IMR-90 (cell line): Measurements from ENCODE around the gene UBR4. TPM values are rescaled to one million over a fixed set of nuclear protein-coding genes. Genes with fewer than 3 reads are reported as not detected.
A peak's percentile ranks its signal among the peaks of the same experiment; 100 is the strongest.

Experiments used
- ATAC-seq: fragments of 200-7000 bp; cut with Tn5 transposase; 2 replicates; pipeline ENCODE4 v1.9.1; 2020; ENCODE audit warnings: low read depth, mild to moderate bottlenecking, moderate library complexity
- BruUV-seq: library from RNA; stranded (reverse); fragments of 400-500 nt; replicated peaks from 2 replicates; lab custom pipeline; 2021; lab: Mats Ljungman, UMichigan
- CTCF ChIA-PET: fragments of 300-600 bp; formaldehyde crosslinking; extraction: SDS; loops from one replicate; lab custom pipeline; 2021; ENCODE audit warnings: antibody characterized with exemption; lab: Yijun Ruan, JAX
- POLR2A ChIA-PET: fragments of 300-600 bp; sonication (Branson Sonifier 250); formaldehyde crosslinking; loops from one replicate; lab custom pipeline; 2022; ENCODE audit warnings: antibody characterized with exemption; ENCODE audit not compliant: unreplicated experiment; lab: Charles Lee
- DNase-seq: peaks from one replicate; pipeline ENCODE4 v3.0.0; 2013
- H2AFZ ChIP-seq: replicated peaks from 2 replicates; pipeline ENCODE3; 2013; ENCODE audit warnings: low read length, mild to moderate bottlenecking; ENCODE audit not compliant: poor library complexity
- H2AK5ac ChIP-seq: 2 replicates; pipeline ENCODE4 v1.6.1; 2013; ENCODE audit warnings: low read depth, low read length, inconsistent platforms
- H2AK9ac ChIP-seq: replicated peaks from 2 replicates; pipeline ENCODE3; 2013; ENCODE audit warnings: mild to moderate bottlenecking, low read depth, low read length, moderate library complexity; ENCODE audit not compliant: poor library complexity
- H2BK120ac ChIP-seq: 2 replicates; pipeline ENCODE4 v1.6.1; 2013; ENCODE audit warnings: low read depth, low read length, inconsistent platforms
- H2BK15ac ChIP-seq: 3 replicates; pipeline ENCODE4 v1.6.1; 2013; ENCODE audit warnings: low read depth, low read length, inconsistent platforms
- H2BK20ac ChIP-seq: 2 replicates; pipeline ENCODE4 v1.6.1; 2013; ENCODE audit warnings: low read depth, mild to moderate bottlenecking, inconsistent platforms, low read length, moderate library complexity
- H2BK5ac ChIP-seq: 2 replicates; pipeline ENCODE4 v1.6.1; 2013; ENCODE audit warnings: mild to moderate bottlenecking, low read depth, low read length, inconsistent platforms; ENCODE audit not compliant: poor library complexity, severe bottlenecking
- H3K14ac ChIP-seq: replicated peaks from 2 replicates; pipeline ENCODE4 v1.6.1; 2013; ENCODE audit warnings: low read depth, low read length, inconsistent platforms
- H3K18ac ChIP-seq: 2 replicates; pipeline ENCODE4 v1.6.1; 2013; ENCODE audit warnings: low read depth, low read length, control low read depth
- H3K23ac ChIP-seq: 2 replicates; pipeline ENCODE4 v1.6.1; 2013; ENCODE audit warnings: low read depth, low read length, inconsistent platforms
- H3K27ac ChIP-seq: 2 replicates; pipeline ENCODE4 v1.5.1; 2013; ENCODE audit warnings: mild to moderate bottlenecking, control low read depth, low read length; ENCODE audit not compliant: insufficient read depth
- H3K27me3 ChIP-seq: 2 replicates; pipeline ENCODE4 v1.6.1; 2013; ENCODE audit warnings: low read length; ENCODE audit not compliant: control insufficient read depth, insufficient read depth
- H3K36me3 ChIP-seq: 2 replicates; pipeline ENCODE4 v1.6.1; 2013; ENCODE audit warnings: low read length, mixed read lengths; ENCODE audit not compliant: control insufficient read depth, insufficient read depth
- H3K4ac ChIP-seq: 2 replicates; pipeline ENCODE4 v1.6.1; 2013; ENCODE audit warnings: low read depth, low read length, inconsistent platforms
- H3K4me1 ChIP-seq: 2 replicates; pipeline ENCODE4 v1.6.1; 2013; ENCODE audit warnings: low read length, mixed read lengths; ENCODE audit not compliant: control insufficient read depth, insufficient read depth
- H3K4me2 ChIP-seq: 2 replicates; pipeline ENCODE4 v1.6.1; 2013; ENCODE audit warnings: low read depth, mild to moderate bottlenecking, control low read depth, low read length, moderate library complexity
- H3K4me3 ChIP-seq: 2 replicates; pipeline ENCODE4 v1.5.1; 2013; ENCODE audit warnings: low read depth, mild to moderate bottlenecking, control low read depth, low read length, moderate library complexity; ENCODE audit not compliant: insufficient read depth
- H3K56ac ChIP-seq: 2 replicates; pipeline ENCODE4 v1.6.1; 2013; ENCODE audit warnings: low read length, inconsistent platforms; ENCODE audit not compliant: insufficient read depth; ENCODE audit errors: extremely low read depth
- H3K79me1 ChIP-seq, 2 experiments: 2 replicates each; pipeline ENCODE4 v1.6.1; 2013; ENCODE audit warnings: low read length in 2 of 2, inconsistent platforms in 1 of 2, low read depth in 1 of 2
- H3K9ac ChIP-seq: 2 replicates; pipeline ENCODE4 v1.6.1; 2013; ENCODE audit warnings: low read depth, low read length, control low read depth
- H3K9me1 ChIP-seq: 2 replicates; pipeline ENCODE4 v1.6.1; 2013; ENCODE audit warnings: low read length, inconsistent platforms; ENCODE audit not compliant: insufficient read depth
- H3K9me3 ChIP-seq: 2 replicates; pipeline ENCODE4 v1.6.1; 2013; ENCODE audit warnings: low read length; ENCODE audit not compliant: control insufficient read depth, insufficient read depth
- H4K20me1 ChIP-seq: 2 replicates; pipeline ENCODE4 v1.6.1; 2013; ENCODE audit warnings: low read length, inconsistent platforms; ENCODE audit not compliant: insufficient read depth
- H4K5ac ChIP-seq: 2 replicates; pipeline ENCODE4 v1.6.1; 2013; ENCODE audit warnings: mild to moderate bottlenecking, low read depth, low read length, control low read depth
- H4K8ac ChIP-seq, 2 experiments: 2 replicates each; pipeline ENCODE4 v1.6.1; 2013; ENCODE audit warnings: low read depth in 2 of 2, low read length in 2 of 2, control low read depth in 1 of 2, inconsistent platforms in 1 of 2
- H4K91ac ChIP-seq: 2 replicates; pipeline ENCODE4 v1.6.1; 2013; ENCODE audit warnings: low read depth, low read length, inconsistent platforms; ENCODE audit not compliant: insufficient read depth
- BHLHE40 ChIP-seq: fragments of 150-350 bp; IDR thresholded peaks from 2 replicates; pipeline ENCODE4 v1.6.1; 2016; ENCODE audit warnings: mild to moderate bottlenecking, low read depth, low read length
- CEBPB ChIP-seq: IDR thresholded peaks from 2 replicates; pipeline ENCODE4 v1.6.1; 2012; ENCODE audit warnings: low read depth, low read length, improper control_type of control experiment
- CTCF ChIP-seq: conservative IDR thresholded peaks from 2 replicates; pipeline ENCODE4 v1.5.1; 2012; ENCODE audit warnings: mild to moderate bottlenecking, low read depth, low read length, improper control_type of control experiment
- MAFK ChIP-seq: IDR thresholded peaks from 2 replicates; pipeline ENCODE4 v1.6.1; 2012; ENCODE audit warnings: low read depth, low read length, improper control_type of control experiment
- MAZ ChIP-seq: IDR thresholded peaks from 2 replicates; pipeline ENCODE4 v1.6.1; 2012; ENCODE audit warnings: low read depth, mild to moderate bottlenecking, low read length, improper control_type of control experiment, moderate library complexity, borderline replicate concordance
- MXI1 ChIP-seq: IDR thresholded peaks from 2 replicates; pipeline ENCODE4 v1.6.1; 2012; ENCODE audit warnings: low read depth, mild to moderate bottlenecking, low read length, moderate library complexity, borderline replicate concordance
- POLR2A ChIP-seq: IDR thresholded peaks from 2 replicates; pipeline ENCODE4 v1.6.1; 2012; ENCODE audit warnings: mild to moderate bottlenecking, low read depth, low read length
- RAD21 ChIP-seq: IDR thresholded peaks from 2 replicates; pipeline ENCODE4 v1.6.1; 2012; ENCODE audit warnings: low read length, improper control_type of control experiment
- RCOR1 ChIP-seq: IDR thresholded peaks from 2 replicates; pipeline ENCODE4 v1.6.1; 2012; ENCODE audit warnings: mild to moderate bottlenecking, low read length, improper control_type of control experiment; ENCODE audit not compliant: insufficient replicate concordance
- RFX5 ChIP-seq: IDR thresholded peaks from 2 replicates; pipeline ENCODE4 v1.8.0; 2012; ENCODE audit warnings: low read depth, mild to moderate bottlenecking, low read length, moderate library complexity
- USF2 ChIP-seq: fragments of 150-350 bp; IDR thresholded peaks from 2 replicates; pipeline ENCODE4 v1.6.1; 2017; ENCODE audit warnings: mild to moderate bottlenecking, antibody characterized with exemption, low read length, low read depth
- WGBS, 2 experiments: methylation state at CpG; one replicate each; pipeline versions ENCODE4 v1.1.5 to v1.1.7; 2013; ENCODE audit warnings: missing lambda C conversion rate in 2 of 2; ENCODE audit not compliant: insufficient read length in 1 of 2; ENCODE audit errors: extremely low coverage in 2 of 2; 5-methylcytosine and 5-hydroxymethylcytosine counted together
- dilution Hi-C: fragments of 300-500 bp; cut with HindIII; formaldehyde crosslinking; loops from one replicate; pipeline ENCODE4 v1.14.3; 2018; ENCODE audit warnings: low sequenced_read_pairs; ENCODE audit not compliant: unreplicated experiment
- in situ Hi-C: fragments of 300-500 bp; cut with MboI; formaldehyde crosslinking; loops from 3 replicates; pipeline ENCODE4 v1.14.3; 2019; ENCODE audit warnings: low sequenced_read_pairs, inconsistent platforms, mixed read lengths
- intact Hi-C: fragments of 100-400 bp; cut with micrococcal nuclease; formaldehyde crosslinking; loops from 2 replicates; pipeline ENCODE4 v1.10.0; 2022
- polyA plus RNA-seq, 3 experiments: library from polyadenylated mRNA; depleted of rRNA; stranded (reverse); fragments of >200 nt; gene quantifications; 2 replicates each; pipeline ENCODE4 v1.2.3, GENCODE V29; 2012; ENCODE audit warnings: low replicate concordance in 1 of 3
- total RNA-seq: library from RNA; depleted of rRNA; stranded (reverse); fragments of >200 nt; gene quantifications from 2 replicates; pipeline ENCODE4 v1.2.3, GENCODE V29; 2012
- TF ChIP-seq, protein P1 (sequence below): fragments of 150-350 bp; IDR thresholded peaks from 2 replicates; pipeline ENCODE4 v1.6.1; 2016; ENCODE audit warnings: low read depth, mild to moderate bottlenecking, low read length, moderate library complexity, borderline replicate concordance

The UBR4 gene
- total and polyA plus RNA-seq, 2 of the 4 experiments (the other 2 are of a cell fraction) = 87.8 to 121 TPM

GRCh38 chr1:19053486-19053885 is 156.6 kb downstream of the UBR4 start:
- Histone ChIP-seq H3K36me3 (no peaks in the 10 kb centered on the region), H3K4me3 (no peak overlapping the region), H3K27me3 (peaks cover 47% of the 10 kb centered on the region), H4K8ac (no peak overlapping the region), H2BK20ac (peak overlapping the region; percentile 14; the same call in 1 of the 2 replicates), H2BK5ac (no peak overlapping the region), H3K4me2 (no peak overlapping the region), H3K9me1 (peaks cover 3% of the 10 kb centered on the region; the same call in 1 of the 2 replicates), H3K79me1 (no peaks in the 10 kb centered on the region), H4K91ac (no peak overlapping the region), H3K18ac (no peak overlapping the region), H3K9ac (no peak overlapping the region), H3K56ac (no peak overlapping the region), H2AK5ac (no peak overlapping the region), H4K5ac (no peak overlapping the region), H2AK9ac (peak overlapping the region; percentile 82), H3K9me3 (no peaks in the 10 kb centered on the region), H3K4ac (no peak overlapping the region; the same call in 1 of the 2 replicates), H2BK120ac (no peak overlapping the region), H3K23ac (no peak overlapping the region), H2BK15ac (no peak overlapping the region), H3K14ac (no peak overlapping the region), H3K4me1 (no peaks in the 10 kb centered on the region), H3K27ac (no peak overlapping the region), H4K20me1 (no peaks in the 10 kb centered on the region), H2AFZ (no peak overlapping the region)
- ATAC-seq = no peak
- POLR2A ChIA-PET = no interaction called here
- dilution Hi-C loops = no loop called here
- TF ChIP-seq BHLHE40 = no peak
- no peak for TF ChIP-seq CTCF
- TF ChIP-seq RAD21 = no peak
- no peak for TF ChIP-seq USF2
- no peak for TF ChIP-seq POLR2A
- no peak for TF ChIP-seq RFX5
- TF ChIP-seq CEBPB = no peak
- TF ChIP-seq RCOR1 = no peak
- TF ChIP-seq, protein P1, sequence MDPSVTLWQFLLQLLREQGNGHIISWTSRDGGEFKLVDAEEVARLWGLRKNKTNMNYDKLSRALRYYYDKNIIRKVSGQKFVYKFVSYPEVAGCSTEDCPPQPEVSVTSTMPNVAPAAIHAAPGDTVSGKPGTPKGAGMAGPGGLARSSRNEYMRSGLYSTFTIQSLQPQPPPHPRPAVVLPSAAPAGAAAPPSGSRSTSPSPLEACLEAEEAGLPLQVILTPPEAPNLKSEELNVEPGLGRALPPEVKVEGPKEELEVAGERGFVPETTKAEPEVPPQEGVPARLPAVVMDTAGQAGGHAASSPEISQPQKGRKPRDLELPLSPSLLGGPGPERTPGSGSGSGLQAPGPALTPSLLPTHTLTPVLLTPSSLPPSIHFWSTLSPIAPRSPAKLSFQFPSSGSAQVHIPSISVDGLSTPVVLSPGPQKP = no peak
- no peak for TF ChIP-seq MXI1
- no peak for TF ChIP-seq MAFK
- no peak for TF ChIP-seq MAZ
- no peak for DNase-seq
- 50% methylated on average over 1 of the region's 8 CpGs; no CpG with 5 or more reads in 1 of the 2 experiments for WGBS, 2 experiments
- intact Hi-C loops = no loop called here
- in situ Hi-C loops = no loop called here
- no TSS peak for BruUV-seq
- CTCF ChIA-PET = interaction anchor here (1.7 kb wide), 1 partner anchor 14 kb away, joined by 3 read pairs; no protein-coding TSS in a partner anchor
